ENCODE data around the gene USP10.

Gene USP10

GRCh38 chr16:84821728-84822689 lies 122.2 kb downstream of the USP10 start:
- TF ChIP-seq SIN3A (IDR thresholded peaks at IDR 0.05; ENCODE audit: borderline replicate concordance, insufficient read depth, low read length), result no peak
- no peak for TF ChIP-seq POLR2AphosphoS5 (IDR thresholded peaks at IDR 0.05; ENCODE audit: low read depth, low read length)
- TF ChIP-seq, protein P1, sequence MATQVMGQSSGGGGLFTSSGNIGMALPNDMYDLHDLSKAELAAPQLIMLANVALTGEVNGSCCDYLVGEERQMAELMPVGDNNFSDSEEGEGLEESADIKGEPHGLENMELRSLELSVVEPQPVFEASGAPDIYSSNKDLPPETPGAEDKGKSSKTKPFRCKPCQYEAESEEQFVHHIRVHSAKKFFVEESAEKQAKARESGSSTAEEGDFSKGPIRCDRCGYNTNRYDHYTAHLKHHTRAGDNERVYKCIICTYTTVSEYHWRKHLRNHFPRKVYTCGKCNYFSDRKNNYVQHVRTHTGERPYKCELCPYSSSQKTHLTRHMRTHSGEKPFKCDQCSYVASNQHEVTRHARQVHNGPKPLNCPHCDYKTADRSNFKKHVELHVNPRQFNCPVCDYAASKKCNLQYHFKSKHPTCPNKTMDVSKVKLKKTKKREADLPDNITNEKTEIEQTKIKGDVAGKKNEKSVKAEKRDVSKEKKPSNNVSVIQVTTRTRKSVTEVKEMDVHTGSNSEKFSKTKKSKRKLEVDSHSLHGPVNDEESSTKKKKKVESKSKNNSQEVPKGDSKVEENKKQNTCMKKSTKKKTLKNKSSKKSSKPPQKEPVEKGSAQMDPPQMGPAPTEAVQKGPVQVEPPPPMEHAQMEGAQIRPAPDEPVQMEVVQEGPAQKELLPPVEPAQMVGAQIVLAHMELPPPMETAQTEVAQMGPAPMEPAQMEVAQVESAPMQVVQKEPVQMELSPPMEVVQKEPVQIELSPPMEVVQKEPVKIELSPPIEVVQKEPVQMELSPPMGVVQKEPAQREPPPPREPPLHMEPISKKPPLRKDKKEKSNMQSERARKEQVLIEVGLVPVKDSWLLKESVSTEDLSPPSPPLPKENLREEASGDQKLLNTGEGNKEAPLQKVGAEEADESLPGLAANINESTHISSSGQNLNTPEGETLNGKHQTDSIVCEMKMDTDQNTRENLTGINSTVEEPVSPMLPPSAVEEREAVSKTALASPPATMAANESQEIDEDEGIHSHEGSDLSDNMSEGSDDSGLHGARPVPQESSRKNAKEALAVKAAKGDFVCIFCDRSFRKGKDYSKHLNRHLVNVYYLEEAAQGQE (IDR thresholded peaks at IDR 0.05; ENCODE audit: insufficient read depth in 1 of 2, low read depth in 2 of 2, low read length in 2 of 2), result no peak
- no peak for TF ChIP-seq TAF1 (IDR thresholded peaks at IDR 0.05; ENCODE audit: borderline replicate concordance, insufficient read depth, low read length)
- TF ChIP-seq FOXP2 (optimal IDR thresholded peaks at IDR 0.05; ENCODE audit: borderline replicate concordance, extremely low read depth, extremely low read length, insufficient read depth), result no peak

DNA sequence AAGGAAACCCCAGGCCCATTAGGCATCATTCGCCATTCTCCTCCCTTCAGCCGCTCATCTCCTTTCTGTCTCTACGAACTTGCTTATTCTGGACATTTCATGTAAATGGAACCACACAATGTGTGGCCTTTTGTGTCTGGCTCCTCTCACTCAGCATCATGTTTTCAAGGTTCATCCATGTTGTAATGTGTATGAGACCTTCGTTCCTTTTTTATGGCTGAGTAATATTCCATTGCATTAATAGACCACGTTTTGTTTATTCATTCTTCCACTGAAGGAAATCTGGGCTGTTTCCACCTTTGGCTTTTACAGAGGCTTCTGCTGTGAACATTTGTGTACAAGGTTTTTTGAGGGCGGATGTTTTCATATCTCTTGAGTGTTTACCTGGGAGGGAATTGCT lies 123.2 kb downstream of the USP10 start:
- TF ChIP-seq TAF1 (IDR thresholded peaks at IDR 0.05; ENCODE audit: borderline replicate concordance, insufficient read depth, low read length), result no peak
- no peak for TF ChIP-seq FOXP2 (optimal IDR thresholded peaks at IDR 0.05; ENCODE audit: borderline replicate concordance, extremely low read depth, extremely low read length, insufficient read depth)
- TF ChIP-seq POLR2AphosphoS5 (IDR thresholded peaks at IDR 0.05; ENCODE audit: low read depth, low read length), result no peak
- TF ChIP-seq, protein P1 (IDR thresholded peaks at IDR 0.05; ENCODE audit: insufficient read depth in 1 of 2, low read depth in 2 of 2, low read length in 2 of 2), result no peak
- TF ChIP-seq SIN3A (IDR thresholded peaks at IDR 0.05; ENCODE audit: borderline replicate concordance, insufficient read depth, low read length), result no peak

GRCh38 chr16:84823484-84823883 lies 123.7 kb downstream of the USP10 start:
- TF ChIP-seq POLR2AphosphoS5 (IDR thresholded peaks at IDR 0.05; ENCODE audit: low read depth, low read length) (no peak), TAF1 (IDR thresholded peaks at IDR 0.05; ENCODE audit: borderline replicate concordance, insufficient read depth, low read length) (no peak), SIN3A (IDR thresholded peaks at IDR 0.05; ENCODE audit: borderline replicate concordance, insufficient read depth, low read length) (no peak), FOXP2 (optimal IDR thresholded peaks at IDR 0.05; ENCODE audit: borderline replicate concordance, extremely low read depth, extremely low read length, insufficient read depth) (no peak)
- TF ChIP-seq, protein P1 (IDR thresholded peaks at IDR 0.05; ENCODE audit: insufficient read depth in 1 of 2, low read depth in 2 of 2, low read length in 2 of 2), result no peak

DNA sequence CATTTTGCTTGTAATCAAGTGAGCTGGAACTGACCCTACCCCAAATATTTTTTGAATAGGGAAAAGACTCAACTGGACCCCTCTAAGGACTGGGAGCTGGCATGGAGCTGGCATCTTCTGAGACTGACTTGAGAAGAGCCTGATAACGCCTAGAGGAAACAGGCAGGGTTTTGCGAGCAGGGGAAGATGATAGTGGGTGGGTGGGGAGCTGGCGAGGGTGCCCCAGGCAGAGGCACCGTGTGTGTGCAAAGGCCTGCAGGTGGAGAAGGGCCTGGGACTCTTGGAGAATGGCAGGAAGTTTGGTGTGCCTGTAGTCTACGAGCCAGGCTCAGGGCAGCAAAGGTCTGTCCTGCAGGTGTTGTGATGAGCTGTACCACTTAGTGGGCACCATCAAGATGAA lies 124.1 kb downstream of the USP10 start:
- TF ChIP-seq TAF1 (IDR thresholded peaks at IDR 0.05; ENCODE audit: borderline replicate concordance, insufficient read depth, low read length) (no peak), SIN3A (IDR thresholded peaks at IDR 0.05; ENCODE audit: borderline replicate concordance, insufficient read depth, low read length) (no peak), POLR2AphosphoS5 (IDR thresholded peaks at IDR 0.05; ENCODE audit: low read depth, low read length) (no peak)
- TF ChIP-seq, protein P1 (IDR thresholded peaks at IDR 0.05; ENCODE audit: insufficient read depth in 1 of 2, low read depth in 2 of 2, low read length in 2 of 2), result no peak

All from PFSK-1 (cell line).